Measurements from ENCODE around the gene EBLN2. TPM values are rescaled to one million over a fixed set of nuclear protein-coding genes. Genes with fewer than 3 reads are reported as not detected.
A peak's percentile ranks its signal among the peaks of the same experiment; 100 is the strongest.

Gene EBLN2
- total and polyA plus RNA-seq, 9 of the 15 experiments (the other 6 are each of a cell fraction or from before 2014, with no cell fraction given) = 0.39 to 4.6 (median 2.2) TPM

DNA sequence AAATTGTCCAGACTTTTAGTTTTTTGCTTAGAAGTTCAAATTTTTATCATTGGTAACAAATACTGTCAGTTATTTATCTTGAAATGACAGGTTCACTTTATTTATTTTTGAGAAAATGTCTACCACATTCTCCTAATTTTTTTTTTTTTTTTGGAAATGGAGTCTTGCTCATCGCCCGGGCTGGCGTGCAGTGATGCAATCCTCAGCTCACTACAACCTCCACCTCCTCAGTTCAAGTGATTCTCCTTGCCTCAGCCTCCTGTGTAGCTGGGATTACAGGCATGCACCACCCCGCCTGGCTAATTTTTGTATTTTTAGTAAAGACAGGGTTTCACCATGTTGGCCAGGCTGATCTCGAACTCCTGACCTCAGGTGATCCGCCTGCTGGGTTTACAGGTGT is 16.1 kb upstream of the EBLN2 start:
- no peaks in the 10 kb centered on the region for H3K9me1 ChIP-seq (ENCODE audit: control insufficient read depth, insufficient read depth, low read length)
- H3K9me3 ChIP-seq (replicated peaks; ENCODE audit: control insufficient read depth, insufficient read depth, low read depth, low read length) = no peaks in the 10 kb centered on the region
- H3K4me1 ChIP-seq (replicated peaks in 1 of 2; ENCODE audit: control insufficient read depth in 2 of 2, insufficient read depth in 2 of 2, low read length in 2 of 2) = peaks cover 0 to 6% of the 10 kb centered on the region in 2 experiments; a peak in 3 of 5 replicates
- 86% methylated on average over 6 of the region's 6 CpGs for WGBS (ENCODE audit: insufficient coverage, low coverage, missing lambda C conversion rate)
- H4K20me1 ChIP-seq (replicated peaks; ENCODE audit: control insufficient read depth, insufficient read depth, low read length) = peaks cover 8% of the 10 kb centered on the region; the same call in 1 of the 2 replicates
- no peak overlapping the region for H2AFZ ChIP-seq (ENCODE audit: low read depth, low read length)
- no peak overlapping the region for H3K4me2 ChIP-seq (ENCODE audit: insufficient read depth, low read length)
- BruUV-seq (replicated peaks) = no TSS peak
- no peak for ATAC-seq
- in situ Hi-C loops (cut with MboI) = no loop called here
- H3K79me2 ChIP-seq (ENCODE audit: control insufficient read depth, insufficient read depth, low read length) = peaks cover 97% of the 10 kb centered on the region
- no peaks in the 10 kb centered on the region for H3K27me3 ChIP-seq (ENCODE audit: control insufficient read depth in 2 of 2, insufficient read depth in 2 of 2, low read length in 2 of 2)
- no peak overlapping the region for H3K27ac ChIP-seq (ENCODE audit: extremely low read depth, low read depth, low read length)
- TF ChIP-seq RNF2 (IDR thresholded peaks at IDR 0.05) (no peak), CEBPG (CRISPR knock-in tag; IDR thresholded peaks at IDR 0.05) (no peak), CEBPG (tag; conservative IDR thresholded peaks at IDR 0.05 in 1 of 2, IDR thresholded peaks at IDR 0.05 in 1 of 2) (peak in 1 of 2 experiments; percentile 65; a peak in 2 of 4 replicates), ZC3H11A (IDR thresholded peaks at IDR 0.05; ENCODE audit: low read depth, low read length) (no peak), ETV6 (IDR thresholded peaks at IDR 0.05; ENCODE audit: borderline replicate concordance in 1 of 2, low read depth in 2 of 2, low read length in 1 of 2) (no peak), ETV6 (CRISPR knock-in tag; IDR thresholded peaks at IDR 0.05; ENCODE audit: borderline replicate concordance) (no peak), FOXJ3 (CRISPR knock-in tag; IDR thresholded peaks at IDR 0.05) (no peak), GTF2A2 (tag; IDR thresholded peaks at IDR 0.05) (no peak), FOSL1 (tag; conservative IDR thresholded peaks at IDR 0.05) (no peak), TBP (optimal IDR thresholded peaks at IDR 0.05; ENCODE audit: low read depth, low read length) (no peak)
- TF ChIP-seq, protein P1, sequence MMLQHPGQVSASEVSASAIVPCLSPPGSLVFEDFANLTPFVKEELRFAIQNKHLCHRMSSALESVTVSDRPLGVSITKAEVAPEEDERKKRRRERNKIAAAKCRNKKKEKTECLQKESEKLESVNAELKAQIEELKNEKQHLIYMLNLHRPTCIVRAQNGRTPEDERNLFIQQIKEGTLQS (IDR thresholded peaks at IDR 0.05) = peak; percentile 56
- TF ChIP-seq, protein P1 (CRISPR knock-in tag; conservative IDR thresholded peaks at IDR 0.05) = no peak
- TF ChIP-seq, protein P2, sequence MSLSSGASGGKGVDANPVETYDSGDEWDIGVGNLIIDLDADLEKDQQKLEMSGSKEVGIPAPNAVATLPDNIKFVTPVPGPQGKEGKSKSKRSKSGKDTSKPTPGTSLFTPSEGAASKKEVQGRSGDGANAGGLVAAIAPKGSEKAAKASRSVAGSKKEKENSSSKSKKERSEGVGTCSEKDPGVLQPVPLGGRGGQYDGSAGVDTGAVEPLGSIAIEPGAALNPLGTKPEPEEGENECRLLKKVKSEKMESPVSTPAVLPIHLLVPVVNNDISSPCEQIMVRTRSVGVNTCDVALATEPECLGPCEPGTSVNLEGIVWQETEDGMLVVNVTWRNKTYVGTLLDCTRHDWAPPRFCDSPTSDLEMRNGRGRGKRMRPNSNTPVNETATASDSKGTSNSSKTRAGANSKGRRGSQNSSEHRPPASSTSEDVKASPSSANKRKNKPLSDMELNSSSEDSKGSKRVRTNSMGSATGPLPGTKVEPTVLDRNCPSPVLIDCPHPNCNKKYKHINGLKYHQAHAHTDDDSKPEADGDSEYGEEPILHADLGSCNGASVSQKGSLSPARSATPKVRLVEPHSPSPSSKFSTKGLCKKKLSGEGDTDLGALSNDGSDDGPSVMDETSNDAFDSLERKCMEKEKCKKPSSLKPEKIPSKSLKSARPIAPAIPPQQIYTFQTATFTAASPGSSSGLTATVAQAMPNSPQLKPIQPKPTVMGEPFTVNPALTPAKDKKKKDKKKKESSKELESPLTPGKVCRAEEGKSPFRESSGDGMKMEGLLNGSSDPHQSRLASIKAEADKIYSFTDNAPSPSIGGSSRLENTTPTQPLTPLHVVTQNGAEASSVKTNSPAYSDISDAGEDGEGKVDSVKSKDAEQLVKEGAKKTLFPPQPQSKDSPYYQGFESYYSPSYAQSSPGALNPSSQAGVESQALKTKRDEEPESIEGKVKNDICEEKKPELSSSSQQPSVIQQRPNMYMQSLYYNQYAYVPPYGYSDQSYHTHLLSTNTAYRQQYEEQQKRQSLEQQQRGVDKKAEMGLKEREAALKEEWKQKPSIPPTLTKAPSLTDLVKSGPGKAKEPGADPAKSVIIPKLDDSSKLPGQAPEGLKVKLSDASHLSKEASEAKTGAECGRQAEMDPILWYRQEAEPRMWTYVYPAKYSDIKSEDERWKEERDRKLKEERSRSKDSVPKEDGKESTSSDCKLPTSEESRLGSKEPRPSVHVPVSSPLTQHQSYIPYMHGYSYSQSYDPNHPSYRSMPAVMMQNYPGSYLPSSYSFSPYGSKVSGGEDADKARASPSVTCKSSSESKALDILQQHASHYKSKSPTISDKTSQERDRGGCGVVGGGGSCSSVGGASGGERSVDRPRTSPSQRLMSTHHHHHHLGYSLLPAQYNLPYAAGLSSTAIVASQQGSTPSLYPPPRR (CRISPR knock-in tag; IDR thresholded peaks at IDR 0.05; ENCODE audit: borderline replicate concordance) = no peak
- TF ChIP-seq, protein P3, sequence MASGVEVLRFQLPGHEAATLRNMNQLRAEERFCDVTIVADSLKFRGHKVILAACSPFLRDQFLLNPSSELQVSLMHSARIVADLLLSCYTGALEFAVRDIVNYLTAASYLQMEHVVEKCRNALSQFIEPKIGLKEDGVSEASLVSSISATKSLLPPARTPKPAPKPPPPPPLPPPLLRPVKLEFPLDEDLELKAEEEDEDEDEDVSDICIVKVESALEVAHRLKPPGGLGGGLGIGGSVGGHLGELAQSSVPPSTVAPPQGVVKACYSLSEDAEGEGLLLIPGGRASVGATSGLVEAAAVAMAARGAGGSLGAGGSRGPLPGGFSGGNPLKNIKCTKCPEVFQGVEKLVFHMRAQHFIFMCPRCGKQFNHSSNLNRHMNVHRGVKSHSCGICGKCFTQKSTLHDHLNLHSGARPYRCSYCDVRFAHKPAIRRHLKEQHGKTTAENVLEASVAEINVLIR (CRISPR knock-in tag; IDR thresholded peaks at IDR 0.05) = no peak
- FAIRE-seq = no peak
- intact Hi-C loops (cut with micrococcal nuclease) = no loop called here
- H3K9ac ChIP-seq (ENCODE audit: insufficient read depth in 1 of 2, low read depth in 2 of 2, low read length in 2 of 2) = no peak overlapping the region
- no peak overlapping the region for H3K4me3 ChIP-seq
- ChIA-PET POLR2A (interaction anchor here (0.7 kb wide), 1 partner anchor 36 kb away, joined by 4 read pairs; no protein-coding TSS in a partner anchor), CTCF (ENCODE audit: low intra/inter-chr PET ratio) (no interaction called here)
- peaks cover 40% of the 10 kb centered on the region; the same call in 1 of the 3 replicates for H3K36me3 ChIP-seq (ENCODE audit: control insufficient read depth, insufficient read depth, low read length)
- no peak for DNase-seq (ENCODE audit: extremely low read depth in 1 of 4, low spot score in 3 of 4)

Data from K562 (cell line).